A673 (cell line): ENCODE measurements around the gene TNIP3.

ENCODE experiments used
- EZH2 ChIP-seq: fragments of 200-600 bp; sonication (generic); IDR thresholded peaks from 2 replicates; pipeline ENCODE4 v1.6.1; 2017; ENCODE audit warnings: borderline replicate concordance, low read depth, mild to moderate bottlenecking, mixed read lengths, antibody characterized with exemption, low read length; ENCODE audit not compliant: poor library complexity, severe bottlenecking
- TF ChIP-seq, protein P1 (sequence below): fragments of 300-800, 200-600 bp; sonication (generic); conservative IDR thresholded peaks from 2 replicates; pipeline ENCODE4 v1.5.1; 2017; ENCODE audit warnings: low read depth, mild to moderate bottlenecking, antibody characterized with exemption, low read length, moderate library complexity, mixed read lengths

DNA sequence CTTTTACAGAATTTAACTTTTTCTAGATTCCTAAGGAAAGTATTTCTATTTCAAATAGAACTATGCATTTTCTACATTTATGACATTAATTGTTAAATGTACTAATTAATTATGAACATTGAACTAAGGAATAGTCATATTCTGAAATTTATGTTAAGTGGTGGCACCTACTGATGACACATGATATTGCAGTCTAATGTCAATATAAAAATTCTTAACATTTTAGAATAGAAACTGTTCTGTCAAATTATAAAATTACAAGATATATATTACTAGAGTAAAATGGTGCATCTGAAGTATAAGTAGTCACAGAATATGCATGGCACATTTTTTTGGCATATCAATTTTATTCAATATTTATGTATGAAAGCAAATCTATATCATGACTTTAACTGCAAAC, 51.6 kb downstream of the TNIP3 start:
- TF ChIP-seq, protein P1, sequence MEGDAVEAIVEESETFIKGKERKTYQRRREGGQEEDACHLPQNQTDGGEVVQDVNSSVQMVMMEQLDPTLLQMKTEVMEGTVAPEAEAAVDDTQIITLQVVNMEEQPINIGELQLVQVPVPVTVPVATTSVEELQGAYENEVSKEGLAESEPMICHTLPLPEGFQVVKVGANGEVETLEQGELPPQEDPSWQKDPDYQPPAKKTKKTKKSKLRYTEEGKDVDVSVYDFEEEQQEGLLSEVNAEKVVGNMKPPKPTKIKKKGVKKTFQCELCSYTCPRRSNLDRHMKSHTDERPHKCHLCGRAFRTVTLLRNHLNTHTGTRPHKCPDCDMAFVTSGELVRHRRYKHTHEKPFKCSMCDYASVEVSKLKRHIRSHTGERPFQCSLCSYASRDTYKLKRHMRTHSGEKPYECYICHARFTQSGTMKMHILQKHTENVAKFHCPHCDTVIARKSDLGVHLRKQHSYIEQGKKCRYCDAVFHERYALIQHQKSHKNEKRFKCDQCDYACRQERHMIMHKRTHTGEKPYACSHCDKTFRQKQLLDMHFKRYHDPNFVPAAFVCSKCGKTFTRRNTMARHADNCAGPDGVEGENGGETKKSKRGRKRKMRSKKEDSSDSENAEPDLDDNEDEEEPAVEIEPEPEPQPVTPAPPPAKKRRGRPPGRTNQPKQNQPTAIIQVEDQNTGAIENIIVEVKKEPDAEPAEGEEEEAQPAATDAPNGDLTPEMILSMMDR = peak; percentile 60
- no peak for TF ChIP-seq EZH2
